GM12878 (cell line): Measurements from ENCODE around the gene IFI27L1. TPM values are rescaled to one million over a fixed set of nuclear protein-coding genes. Genes with fewer than 3 reads are reported as not detected.

ENCODE experiments used
- ATAC-seq: fragments of 200-7000 bp; cut with Tn5 transposase; 3 replicates; pipeline ENCODE4 v1.9.1; 2020; ENCODE audit warnings: mild to moderate bottlenecking, moderate library complexity
- BruUV-seq: library from RNA; stranded (reverse); fragments of 400-500 nt; replicated peaks from 2 replicates; lab custom pipeline; 2021; lab: Mats Ljungman, UMichigan
- CTCF ChIA-PET: fragments of 300-600 bp; sonication (Branson Sonifier 250); formaldehyde crosslinking; extraction: SDS; loops from one replicate; lab custom pipeline; 2021; ENCODE audit warnings: inconsistent platforms; lab: Yijun Ruan, JAX
- POLR2A ChIA-PET: fragments of 350-600 bp; formaldehyde crosslinking; extraction: SDS; loops from one replicate; lab custom pipeline; 2021; ENCODE audit warnings: inconsistent platforms; lab: Charles Lee
- RAD21 ChIA-PET: fragments of 300-600 bp; sonication (Branson Sonifier 250); formaldehyde crosslinking; loops from one replicate; lab custom pipeline; 2023; ENCODE audit warnings: antibody characterized with exemption; ENCODE audit not compliant: unreplicated experiment; lab: Charles Lee
- SMC1A ChIA-PET: fragments of 300-600 bp; sonication (Branson Sonifier 250); formaldehyde crosslinking; loops from one replicate; lab custom pipeline; 2023; ENCODE audit not compliant: unreplicated experiment, uncharacterized antibody; lab: Charles Lee
- DNase-seq: peaks from one replicate; pipeline ENCODE4 v3.0.0-alpha.2; 2011; ENCODE audit warnings: low read depth, low spot score
- FAIRE-seq: peaks from 3 replicates; lab custom pipeline; 2011; peaks lifted over from hg19 to GRCh38; lab: Jason Lieb, UNC
- H2AFZ ChIP-seq: 2 replicates; pipeline ENCODE4 v1.6.0; 2011; ENCODE audit warnings: low read depth, low read length, control low read depth; ENCODE audit not compliant: control insufficient read depth
- H3K27ac ChIP-seq: 2 replicates; pipeline ENCODE4 v1.5.1; 2011; ENCODE audit warnings: control low read depth; ENCODE audit not compliant: control insufficient read depth, insufficient read depth
- H3K27me3 ChIP-seq, 2 experiments: replicated peaks in 1 of 2; 2 replicates each; pipeline versions ENCODE4 v1.6.0 to v1.6.1; 2011; ENCODE audit warnings: low read length in 1 of 2; ENCODE audit not compliant: control insufficient read depth in 2 of 2, insufficient read depth in 2 of 2
- H3K36me3 ChIP-seq, 2 experiments: 2 replicates each; pipeline ENCODE4 v1.5.1; 2011; ENCODE audit warnings: low read length in 1 of 2; ENCODE audit not compliant: control insufficient read depth in 2 of 2, insufficient read depth in 2 of 2
- H3K4me1 ChIP-seq: 2 replicates; pipeline ENCODE4 v1.6.1; 2011; ENCODE audit warnings: mild to moderate bottlenecking, low read length, moderate library complexity, mixed read lengths; ENCODE audit not compliant: control insufficient read depth, insufficient read depth
- H3K4me2 ChIP-seq: 2 replicates; pipeline ENCODE4 v1.6.0; 2011; ENCODE audit warnings: control low read depth; ENCODE audit not compliant: control insufficient read depth, insufficient read depth
- H3K4me3 ChIP-seq: fragments of 200-600 bp; sonication (generic); 2 replicates; pipeline ENCODE4 v1.5.1; 2016
- H3K79me2 ChIP-seq: 2 replicates; pipeline ENCODE4 v1.6.0; 2011; ENCODE audit warnings: low read length; ENCODE audit not compliant: control insufficient read depth, insufficient read depth
- H3K9ac ChIP-seq: 2 replicates; pipeline ENCODE4 v1.8.0; 2011; ENCODE audit warnings: low read length, control low read depth, mixed read lengths; ENCODE audit not compliant: control insufficient read depth, insufficient read depth
- H3K9me3 ChIP-seq: replicated peaks from 3 replicates; pipeline ENCODE4 v1.5.1; 2011; ENCODE audit warnings: mild to moderate bottlenecking, low read length; ENCODE audit not compliant: control insufficient read depth, insufficient read depth
- H4K20me1 ChIP-seq: 2 replicates; pipeline ENCODE4 v1.6.0; 2011; ENCODE audit not compliant: control insufficient read depth, insufficient read depth
- CHD1 ChIP-seq: IDR thresholded peaks from 2 replicates; pipeline ENCODE4 v1.6.1; 2012; ENCODE audit warnings: low read depth, low read length, improper control_type of control experiment
- JUND ChIP-seq: IDR thresholded peaks from 2 replicates; pipeline ENCODE4 v1.6.1; 2012; ENCODE audit warnings: low read depth, mild to moderate bottlenecking, low read length, improper control_type of control experiment, moderate library complexity
- LARP7 ChIP-seq: fragments of 450-650 bp; IDR thresholded peaks from 2 replicates; pipeline ENCODE4 v1.6.1; 2017; ENCODE audit warnings: mild to moderate bottlenecking
- MTA3 ChIP-seq: IDR thresholded peaks from 2 replicates; pipeline ENCODE4 v1.6.1; 2012; ENCODE audit warnings: low read length, inconsistent platforms, borderline replicate concordance
- MYB ChIP-seq: fragments of 150-350 bp; IDR thresholded peaks from 2 replicates; pipeline ENCODE4 v1.6.1; 2014; ENCODE audit warnings: mild to moderate bottlenecking, low read depth, low read length, borderline replicate concordance
- PKNOX1 ChIP-seq: fragments of 450-650 bp; IDR thresholded peaks from 2 replicates; pipeline ENCODE4 v1.6.1; 2016; ENCODE audit warnings: mild to moderate bottlenecking
- POLR2A ChIP-seq: IDR thresholded peaks from 2 replicates; pipeline ENCODE4 v1.6.1; 2011; ENCODE audit warnings: low read depth, mild to moderate bottlenecking, low read length
- RB1 ChIP-seq: fragments of 450-650 bp; formaldehyde crosslinking; IDR thresholded peaks from 2 replicates; pipeline ENCODE4 v1.6.1; 2017; ENCODE audit warnings: mild to moderate bottlenecking, borderline replicate concordance
- SRF ChIP-seq, 2 experiments: IDR thresholded peaks; 2 replicates each; pipeline ENCODE4 v1.6.1; 2011; ENCODE audit warnings: low read depth in 2 of 2, low read length in 2 of 2, mild to moderate bottlenecking in 1 of 2, moderate library complexity in 1 of 2
- WGBS: methylation state at CpG from one replicate; pipeline ENCODE4 v1.1.6; 2016; ENCODE audit warnings: low lambda C conversion rate; ENCODE audit not compliant: insufficient replicate concordance, insufficient coverage; ENCODE audit errors: missing lambda C conversion rate; 5-methylcytosine and 5-hydroxymethylcytosine counted together
- in situ Hi-C: fragments of 300-500 bp; cut with MboI; formaldehyde crosslinking; loops from 9 replicates; pipeline ENCODE4 v1.14.3; 2018; ENCODE audit warnings: mixed read lengths
- intact Hi-C: fragments of 100-400 bp; cut with micrococcal nuclease; formaldehyde crosslinking; loops from one replicate; pipeline ENCODE4 v1.14.2; 2022; ENCODE audit not compliant: unreplicated experiment
- polyA plus RNA-seq, 11 experiments: library from polyadenylated mRNA; depleted of rRNA in 4 of 11; unstranded in 6 of 11; stranded (reverse) in 5 of 11; fragments of >200 nt; fragmentation: Nextera tagmentation in 4 of 11; fragmentation: Illumina TruSeq in 1 of 11; extraction: Ambion mirVana in 4 of 11; extraction: Trizol in 1 of 11; gene quantifications; 1 replicate in 1 of 11; 2 replicates in 10 of 11; pipeline versions ENCODE4 v1.2.1 to v1.2.3, GENCODE V29; 2011 to 2016; ENCODE audit warnings: inconsistent platforms in 2 of 11, missing spikeins in 2 of 11, low read depth in 1 of 11
- total RNA-seq, 4 experiments: library from RNA; depleted of rRNA in 3 of 4; stranded (reverse); fragments of >200 nt in 3 of 4; fragmentation: Illumina TruSeq in 1 of 4; extraction: Trizol in 1 of 4; gene quantifications; 2 replicates each; pipeline versions ENCODE4 v1.2.1 to v1.2.3, GENCODE V29; 2013 to 2021

IFI27L1 gene
- total and polyA plus RNA-seq, 10 of the 15 experiments (the other 5 are each of a cell fraction or from before 2014, with no cell fraction given), result 17.4 to 38.8 (median 27.6) TPM

GRCh38 chr14:94044476-94045091 is 36.5 kb upstream of the IFI27L1 start:
- Histone ChIP-seq H3K9ac (no peak overlapping the region), H3K4me1 (no peaks in the 10 kb centered on the region), H3K36me3 (peaks cover 10 to 15% of the 10 kb centered on the region in 2 experiments; a peak in 3 of 4 replicates), H2AFZ (no peak overlapping the region), H3K4me3 (no peak overlapping the region), H3K79me2 (no peaks in the 10 kb centered on the region), H3K9me3 (no peaks in the 10 kb centered on the region), H4K20me1 (no peaks in the 10 kb centered on the region), H3K4me2 (no peak overlapping the region), H3K27ac (no peak overlapping the region), H3K27me3 (no peaks in the 10 kb centered on the region)
- CTCF ChIA-PET, result interaction anchor here (1.0 to 1.7 kb wide), 2 partner anchors 9 to 87 kb away, joined by 3 read pairs; no protein-coding TSS in a partner anchor
- FAIRE-seq (no peak), DNase-seq (no peak), ATAC-seq (no peak)
- POLR2A ChIA-PET, result no interaction called here
- 0 out of 2 replicates have a peak, but pooled peaks have one; percentile 38 for TF ChIP-seq POLR2A
- TF ChIP-seq RB1, result no peak
- SMC1A ChIA-PET, result interaction anchor here (0.7 kb wide), 1 partner anchor 190 kb away, joined by 3 read pairs; no protein-coding TSS in a partner anchor
- no TSS peak for BruUV-seq
- RAD21 ChIA-PET, result interaction anchor here (2.6 kb wide), 1 partner anchor 92 kb away, joined by 6 read pairs; no protein-coding TSS in a partner anchor
- 96% methylated on average over 20 of the region's 20 CpGs for WGBS
- in situ Hi-C loops, result no loop called here
- intact Hi-C loops, result no loop called here

- CTCF ChIA-PET, result interaction anchor here (1.0 to 1.7 kb wide), 2 partner anchors 10 to 87 kb away, joined by 3 read pairs; no protein-coding TSS in a partner anchor
- POLR2A ChIA-PET, result no interaction called here
- no peaks in the 10 kb centered on the region for H3K27me3 ChIP-seq
- DNase-seq, result no peak
- H3K36me3 ChIP-seq, result peaks cover 15 to 17% of the 10 kb centered on the region in 2 experiments; a peak in 3 of 4 replicates
- SMC1A ChIA-PET, result no interaction called here
- H3K27ac ChIP-seq, result no peak overlapping the region
- FAIRE-seq, result no peak
- WGBS, result 92% methylated on average over 8 of the region's 8 CpGs
- intact Hi-C loops (no loop called here), in situ Hi-C loops (no loop called here)
- H4K20me1 ChIP-seq, result no peaks in the 10 kb centered on the region
- H3K4me3 ChIP-seq, result no peak overlapping the region
- no peak overlapping the region for H3K9ac ChIP-seq
- no peak overlapping the region for H3K4me2 ChIP-seq
- no peaks in the 10 kb centered on the region for H3K4me1 ChIP-seq
- no peaks in the 10 kb centered on the region for H3K79me2 ChIP-seq
- RAD21 ChIA-PET, result interaction anchor here (2.6 kb wide), 1 partner anchor 92 kb away, joined by 6 read pairs; no protein-coding TSS in a partner anchor
- TF ChIP-seq SRF (IDR thresholded peaks at IDR 0.05; ENCODE audit: low read depth in 2 of 2, low read length in 2 of 2) (no peak), CHD1 (no peak), MYB (no peak), LARP7 (no peak), PKNOX1 (no peak), MTA3 (no peak), JUND (no peak)
- no peaks in the 10 kb centered on the region for H3K9me3 ChIP-seq
- ATAC-seq, result no peak
- no TSS peak for BruUV-seq
- H2AFZ ChIP-seq, result no peak overlapping the region
Measured at GRCh38 chr14:94045101-94045500, 36.0 kb upstream of the IFI27L1 start.
